EL (cell line): ENCODE data around the gene ERI2.
A peak's percentile ranks its signal among the peaks of the same experiment; 100 is the strongest.
"Not testable (repeated sequence)": the region's sequence is repeated elsewhere in the genome, so short reads cannot be mapped to it uniquely, and the experiment has no call there.

Experiments used
- DNase-seq: peaks from one replicate; pipeline ENCODE4 v3.0.0-alpha.2; 2016

ERI2 gene

DNA sequence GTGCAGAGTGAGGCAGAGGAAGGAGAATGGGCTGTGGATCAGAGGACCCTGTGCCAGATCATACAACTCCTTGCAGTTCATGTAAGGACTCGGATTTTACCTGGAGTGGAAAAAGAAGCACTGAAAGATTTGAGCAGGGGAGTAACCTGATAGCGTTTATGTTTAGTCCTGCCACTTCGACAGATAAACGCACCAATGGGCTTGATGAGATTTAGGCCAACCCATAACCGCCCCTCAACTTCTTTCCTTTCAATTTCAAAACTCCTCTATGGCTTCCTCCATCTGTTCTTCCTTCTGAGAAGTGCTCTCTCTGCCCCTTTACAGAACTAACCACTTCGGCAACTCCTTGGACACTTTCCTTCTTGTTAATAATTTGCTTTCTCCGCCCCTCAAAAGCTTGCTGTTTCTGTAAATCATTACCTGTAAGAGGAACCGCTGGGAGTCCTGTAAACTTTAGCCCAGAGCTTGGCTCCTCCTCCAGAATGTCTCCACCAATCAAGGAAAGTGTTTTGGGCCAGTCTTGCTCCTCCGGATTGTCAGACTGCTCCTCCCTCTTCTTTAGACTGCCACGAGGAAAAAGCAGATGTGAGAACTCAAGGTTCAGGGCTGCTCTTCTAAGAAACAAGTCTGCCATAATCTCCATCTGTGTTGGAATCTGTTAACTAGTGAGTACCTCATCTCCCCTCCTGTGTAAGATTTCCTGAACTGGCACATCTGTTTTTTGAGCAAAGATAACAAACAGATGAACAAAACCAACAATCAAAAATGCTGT, 42.6 kb downstream of the ERI2 start, which contains the start of gene ACSM3:
TSS of gene ACSM3 (plus strand) at position 554 of the 772 bp plus-strand sequence. CDS start 6,021 bp downstream, outside the sequence.
- DNase-seq = peak; percentile 78

DNA sequence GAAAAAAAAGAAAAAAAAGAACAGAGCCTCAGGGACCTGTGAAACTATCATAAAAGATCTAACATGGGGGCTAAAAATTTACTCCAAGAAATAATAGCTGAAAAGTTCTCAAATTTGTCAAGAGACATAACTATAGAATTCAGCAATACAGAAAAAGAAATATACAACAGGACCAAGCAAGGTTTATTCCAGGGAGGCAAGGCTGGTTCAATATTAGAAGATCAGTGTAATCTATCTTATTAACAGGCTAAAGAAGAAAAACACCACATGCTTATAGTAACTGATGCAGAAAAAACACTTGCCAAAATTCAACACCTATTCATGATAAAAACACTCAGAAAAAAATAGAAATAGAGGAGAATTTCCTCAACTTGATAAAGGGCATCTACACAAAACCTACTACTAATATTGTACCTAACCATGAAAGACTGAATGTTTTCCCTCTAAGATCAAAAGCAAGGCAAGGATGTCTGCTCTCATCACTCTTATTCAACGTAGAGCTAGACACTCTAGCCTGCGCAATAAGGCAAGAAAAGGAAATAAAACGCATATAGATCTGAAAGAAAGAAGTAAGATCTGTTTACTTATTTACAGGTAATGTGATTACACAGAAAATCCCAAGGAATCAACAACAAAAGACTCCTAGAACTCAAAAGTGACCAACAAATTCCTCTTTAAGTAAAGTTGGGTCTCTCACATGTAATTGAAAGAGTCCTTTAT, 43.7 kb downstream of the ERI2 start:
- DNase-seq = no peak

GRCh38 chr16:20761175-20761574, 45.1 kb downstream of the ERI2 start:
- no peak for DNase-seq

DNA sequence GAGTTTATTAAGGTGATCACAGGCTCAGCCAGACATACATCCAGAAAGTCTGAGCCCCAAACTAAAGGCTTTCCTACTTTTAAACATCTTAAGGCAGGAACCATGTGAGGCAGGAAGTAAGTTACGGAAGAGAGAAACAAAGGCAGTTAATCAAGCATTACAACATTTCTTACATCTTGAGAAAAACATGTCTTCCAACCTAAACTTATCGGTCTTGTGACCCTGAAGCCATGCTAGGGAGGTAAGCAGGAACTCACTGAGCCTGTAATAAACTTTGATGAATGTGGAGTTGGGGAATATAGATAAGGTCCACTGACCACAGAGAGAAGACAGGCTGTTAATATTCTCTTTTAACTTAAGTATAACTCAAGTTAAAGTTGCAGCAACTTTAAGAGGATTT, 45.9 kb downstream of the ERI2 start:
- no peak for DNase-seq

DNA sequence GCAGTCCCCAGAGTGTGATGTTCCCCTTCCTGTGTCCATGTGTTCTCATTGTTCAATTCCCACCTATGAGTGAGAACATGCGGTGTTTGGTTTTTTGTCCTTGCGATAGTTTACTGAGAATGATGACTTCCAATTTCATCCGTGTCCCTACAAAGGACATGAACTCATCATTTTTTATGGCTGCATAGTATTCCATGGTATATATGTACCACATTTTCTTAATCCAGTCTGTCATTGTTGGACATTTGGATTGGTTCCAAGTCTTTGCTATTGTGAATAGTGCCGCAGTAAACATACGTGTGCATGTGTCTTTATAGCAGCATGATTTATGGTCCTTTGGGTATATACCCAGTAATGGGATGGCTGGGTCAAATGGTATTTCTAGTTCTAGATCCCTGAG, 50.5 kb downstream of the ERI2 start:
- DNase-seq = not testable (repeated sequence)

GRCh38 chr16:20755238-20755637, 51.0 kb downstream of the ERI2 start:
- no peak for DNase-seq

DNA sequence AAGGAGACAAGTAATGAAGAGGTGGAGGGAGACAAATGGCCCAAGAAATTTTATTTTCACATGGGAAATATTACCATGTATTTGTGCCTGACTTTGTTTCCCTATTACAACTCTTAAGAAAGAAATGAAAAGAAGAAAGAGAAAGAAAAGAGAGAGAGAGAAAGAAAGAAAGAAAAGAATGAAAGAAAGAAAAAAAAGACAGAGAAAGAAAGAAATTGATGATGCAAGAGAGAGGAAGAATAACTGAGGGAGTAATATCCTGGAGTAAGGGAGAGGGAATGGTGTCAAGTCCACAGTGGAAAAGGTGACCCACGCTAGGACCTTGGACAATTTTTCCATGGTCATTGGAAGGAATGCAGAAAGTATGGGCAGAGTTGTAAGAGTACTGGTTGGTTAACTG, 52.5 kb downstream of the ERI2 start:
- no peak for DNase-seq

DNA sequence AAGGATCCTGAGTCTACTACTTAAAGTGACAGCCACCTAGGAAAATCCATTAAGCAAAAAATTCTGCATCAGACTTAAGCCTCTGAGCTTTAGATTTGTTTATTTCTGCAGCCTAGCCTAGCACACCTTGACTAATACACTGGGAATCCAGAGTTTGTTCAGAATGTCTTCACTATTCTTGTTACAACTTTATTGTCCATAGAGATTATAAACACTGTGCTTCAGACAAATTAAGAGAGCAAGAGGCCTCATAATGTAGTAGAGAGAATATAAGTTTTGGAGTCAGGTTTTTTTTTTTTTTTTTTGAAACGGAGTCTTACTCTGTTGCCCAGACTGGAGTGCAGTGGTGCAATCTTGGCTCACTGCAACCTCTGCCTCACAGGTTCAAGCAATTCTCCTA, 55.7 kb downstream of the ERI2 start:
- DNase-seq = no peak

- DNase-seq = no peak
Observed at GRCh38 chr16:20749474-20749873, 56.8 kb downstream of the ERI2 start.

DNA sequence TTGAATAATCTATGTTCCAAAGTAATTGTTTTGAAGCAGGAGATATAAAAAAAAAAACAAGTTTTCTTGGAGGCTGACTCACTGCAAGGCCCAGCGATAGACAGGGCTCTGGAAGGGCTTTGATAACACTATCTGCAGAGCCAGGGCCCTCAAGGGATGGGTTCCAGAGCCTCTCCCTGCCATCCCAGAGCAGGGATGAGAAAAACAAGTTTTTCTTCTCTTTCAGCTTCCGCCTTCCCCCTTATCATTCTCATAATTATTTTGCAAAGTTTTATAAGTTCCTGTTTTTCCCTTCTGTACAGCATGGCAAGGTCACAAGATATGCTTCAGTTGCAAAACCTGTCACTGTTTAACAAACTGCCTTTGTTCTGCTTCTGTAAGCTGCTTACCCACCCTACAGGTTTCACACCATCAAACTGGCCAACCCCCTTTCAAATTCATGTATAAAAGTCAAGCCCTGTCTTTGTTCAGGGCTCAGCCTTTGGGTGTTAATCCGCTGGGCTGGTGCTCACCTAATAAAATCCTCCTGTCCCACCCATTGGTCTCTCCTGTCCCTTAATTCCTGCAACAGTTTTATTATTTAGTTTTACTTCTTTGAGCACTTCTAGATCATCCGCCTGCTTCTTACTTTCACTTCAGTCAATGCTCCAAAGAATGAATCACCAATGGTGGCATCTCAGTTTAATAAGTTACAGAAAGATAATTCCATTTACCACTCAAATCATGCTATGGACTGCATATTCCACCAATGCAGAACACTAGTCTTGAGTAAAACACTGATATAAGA, 59.0 kb downstream of the ERI2 start:
- no peak for DNase-seq

DNA sequence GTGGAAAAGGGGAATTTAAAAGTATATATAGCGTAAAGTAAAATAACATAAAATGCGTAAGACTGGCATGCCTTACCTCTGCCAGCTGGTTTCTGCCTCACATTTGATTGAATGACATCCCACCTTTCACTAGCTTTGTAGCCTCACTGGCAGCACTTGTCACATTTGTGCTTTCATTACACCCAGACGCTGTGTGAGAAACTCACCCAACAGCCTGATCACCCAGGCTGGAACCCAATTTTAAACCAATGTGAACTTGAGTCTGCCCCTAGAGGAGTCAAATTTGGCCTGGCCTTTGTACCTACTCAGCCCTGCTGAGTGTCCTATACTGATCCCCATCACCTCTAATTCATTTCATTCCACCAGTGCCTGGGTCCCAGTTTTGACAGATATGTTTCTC, 59.8 kb downstream of the ERI2 start:
- no peak for DNase-seq
